Thymus (tissue), 11 donors: ENCODE data around the gene RNF121. TPM values are rescaled to one million over a fixed set of nuclear protein-coding genes. Genes with fewer than 3 reads are reported as not detected.

Experiments
- DNase-seq, 9 donors: peaks; one replicate each; pipeline ENCODE4 v3.0.0-alpha.2; 2013; ENCODE audit warnings: low spot score in 9 of 9, low read depth in 6 of 9, missing footprints in 1 of 9
- H3K27ac ChIP-seq, 2 donors: one replicate each; pipeline ENCODE4 v1.5.1; 2013; ENCODE audit warnings: control low read depth in 1 of 2, low read depth in 1 of 2, low read length in 1 of 2, mild to moderate bottlenecking in 1 of 2, moderate library complexity in 1 of 2
- H3K27me3 ChIP-seq, 2 donors: one replicate each; pipeline ENCODE4 v1.5.1; 2013; ENCODE audit warnings: low read length in 1 of 2; ENCODE audit not compliant: control insufficient read depth in 2 of 2, insufficient read depth in 1 of 2
- H3K36me3 ChIP-seq, 2 donors: one replicate each; pipeline ENCODE4 v1.5.1; 2013; ENCODE audit warnings: low read length in 1 of 2, mild to moderate bottlenecking in 1 of 2, moderate library complexity in 1 of 2; ENCODE audit not compliant: control insufficient read depth in 2 of 2, insufficient read depth in 2 of 2
- H3K4me1 ChIP-seq, 2 donors: one replicate each; pipeline ENCODE4 v1.5.1; 2013; ENCODE audit warnings: low read length in 2 of 2; ENCODE audit not compliant: control insufficient read depth in 2 of 2, insufficient read depth in 2 of 2
- H3K4me3 ChIP-seq, 2 donors: one replicate each; pipeline ENCODE4 v1.5.1; 2013; ENCODE audit warnings: low read length in 2 of 2, control low read depth in 1 of 2, mild to moderate bottlenecking in 1 of 2
- H3K9me3 ChIP-seq, 2 donors: one replicate each; pipeline ENCODE4 v1.5.1; 2013; ENCODE audit warnings: low read length in 1 of 2, mild to moderate bottlenecking in 1 of 2; ENCODE audit not compliant: control insufficient read depth in 2 of 2, insufficient read depth in 1 of 2
- WGBS: extraction: QIAGEN DNeasy Blood & Tissue Kit; methylation state at CpG from one replicate; pipeline ENCODE4 v1.1.7; 2013; 5-methylcytosine and 5-hydroxymethylcytosine counted together
- polyA plus RNA-seq: library from polyadenylated mRNA; stranded (reverse); fragments of 200-250 nt; gene quantifications from one replicate; pipeline ENCODE4 v1.2.3, GENCODE V29; 2013
- total RNA-seq: library from RNA; stranded (reverse); fragments of 120-200 nt; gene quantifications from one replicate; pipeline ENCODE4 v1.2.4, GENCODE V29; 2013
- donor health status: healthy.

Gene RNF121
- total and polyA plus RNA-seq, 2 donors, result 10.3 to 13.0 TPM

DNA sequence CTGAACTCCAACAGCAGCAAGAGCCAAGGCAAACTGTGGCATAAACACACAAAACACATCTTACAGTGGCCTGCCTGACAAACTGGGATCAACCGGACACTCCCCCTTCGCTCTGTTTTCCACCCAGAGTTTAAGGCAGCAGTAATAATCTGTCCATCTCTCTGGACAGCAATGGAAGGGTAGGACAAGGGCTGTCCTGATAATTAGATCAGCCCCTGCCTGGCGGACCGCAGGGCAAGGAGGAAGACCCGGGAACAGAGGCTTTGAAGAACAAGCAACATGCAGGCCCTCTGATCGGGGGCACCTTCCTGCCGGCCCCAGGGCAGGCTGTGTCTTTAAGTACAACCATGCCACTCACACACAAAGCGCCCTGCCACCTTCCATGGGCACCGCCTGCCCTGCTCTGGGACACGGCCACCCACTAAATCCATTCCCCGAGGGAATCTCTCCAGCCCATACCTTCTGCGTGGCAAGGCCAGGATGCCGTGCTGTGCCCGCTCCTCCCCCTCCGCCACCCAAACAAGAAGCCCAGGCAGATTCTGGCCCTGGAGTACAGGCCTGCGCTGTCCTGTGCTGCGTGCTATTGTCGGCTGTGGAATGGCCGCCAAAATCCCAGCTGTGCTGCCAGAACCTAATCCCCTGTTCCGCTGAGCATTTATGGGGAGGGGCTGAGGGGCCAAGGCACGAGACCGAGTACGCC is 112.7 kb downstream of the RNF121 start:
- peak overlapping the region; percentile 99 to 100 for H3K27ac ChIP-seq
- peaks cover 42 to 59% of the 10 kb centered on the region in 2 donors for H3K4me1 ChIP-seq
- H3K9me3 ChIP-seq, result no peaks in the 10 kb centered on the region
- H3K27me3 ChIP-seq, result no peaks in the 10 kb centered on the region
- H3K36me3 ChIP-seq, result peaks cover 6% of the 10 kb centered on the region in 2 donors
- DNase-seq, result peak in 5 of 9 donors; percentile 32 to 72 (median 41)
- peak overlapping the region; percentile 61 to 81 for H3K4me3 ChIP-seq
- 2% methylated on average over 23 of the region's 23 CpGs for WGBS

DNA sequence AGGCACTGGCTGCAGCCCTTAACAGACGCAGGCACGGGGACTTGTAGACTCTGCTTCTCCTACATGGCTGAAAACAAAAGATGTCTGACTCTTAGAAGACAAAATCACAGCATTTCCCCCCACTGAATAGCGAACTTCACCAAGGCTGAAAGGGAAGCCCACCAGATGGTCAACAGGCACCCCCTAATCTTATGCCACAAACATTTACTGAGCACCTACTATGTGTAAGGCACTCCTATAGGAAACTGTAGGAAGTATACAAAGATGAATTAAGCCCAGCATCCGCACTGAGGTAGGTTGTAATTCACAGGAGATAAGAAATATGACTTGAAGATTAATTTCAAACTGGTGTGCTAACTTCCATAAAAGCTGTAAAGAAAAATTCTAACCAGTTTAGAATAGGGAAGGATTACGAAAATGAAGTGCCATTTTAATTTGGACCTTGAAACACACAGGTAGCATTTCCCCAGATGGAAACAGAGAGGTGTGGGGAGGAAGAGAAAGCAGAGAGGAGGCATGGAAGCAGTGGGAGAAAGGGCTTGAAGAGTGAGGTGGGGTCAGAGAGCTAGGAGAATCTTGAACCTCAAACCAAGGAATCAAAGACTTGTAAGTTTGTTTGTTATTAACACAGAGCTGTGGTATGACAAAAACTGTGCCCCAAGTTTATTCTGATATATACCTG is 113.4 kb downstream of the RNF121 start:
- Histone ChIP-seq H3K36me3 (peaks cover 6 to 8% of the 10 kb centered on the region in 2 donors), H3K4me1 (peaks cover 36 to 52% of the 10 kb centered on the region in 2 donors), H3K27me3 (no peaks in the 10 kb centered on the region), H3K4me3 (peak overlapping the region; percentile 61 to 81), H3K27ac (peak overlapping the region; percentile 99 to 100), H3K9me3 (no peaks in the 10 kb centered on the region)
- peak in 2 of 9 donors; percentile 21 to 41 for DNase-seq
- WGBS, result 27% methylated on average over 5 of the region's 5 CpGs

DNA sequence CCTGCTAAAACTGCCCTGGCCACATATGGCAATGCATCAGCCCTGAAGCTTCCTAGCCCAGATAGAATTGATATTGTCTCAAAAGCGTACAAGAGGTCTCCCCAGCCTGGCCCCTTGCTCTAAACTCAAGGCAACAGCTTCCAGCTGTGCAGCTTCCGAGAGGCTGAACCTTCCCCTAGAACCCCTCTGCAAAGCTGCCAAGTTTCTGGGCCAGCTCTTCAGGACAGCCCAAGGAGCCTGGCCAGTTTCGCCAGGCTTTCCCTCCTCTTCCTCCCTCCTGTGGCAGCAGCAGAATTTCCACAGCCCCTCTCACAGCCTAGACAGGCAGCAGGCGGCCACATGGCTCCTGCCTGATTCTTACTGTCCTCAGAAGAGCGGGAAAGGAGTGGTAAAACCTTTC is 117.0 kb downstream of the RNF121 start:
- H3K27ac ChIP-seq, result no peak overlapping the region
- H3K36me3 ChIP-seq, result peaks cover 13 to 19% of the 10 kb centered on the region in 2 donors
- no peak for DNase-seq
- no peaks in the 10 kb centered on the region for H3K27me3 ChIP-seq
- 98% methylated on average over 5 of the region's 5 CpGs for whole genome bisulfite sequencing
- H3K4me1 ChIP-seq, result peaks cover 10 to 20% of the 10 kb centered on the region in 2 donors
- no peaks in the 10 kb centered on the region for H3K9me3 ChIP-seq
- H3K4me3 ChIP-seq, result no peak overlapping the region

Other genes starting within 250 kb of the RNF121 start
- gene DEFB108B, start 95.8 kb upstream of the RNF121 start, total RNA-seq, result not detected
- gene DEFB108B, start 95.8 kb upstream of the RNF121 start, polyA plus RNA-seq, result not detected
- gene DEFB131B, start 50.6 kb upstream of the RNF121 start, total RNA-seq, result not detected
- not detected for gene DEFB131B, start 50.6 kb upstream of the RNF121 start, polyA plus RNA-seq
- gene XNDC1N, start 452 bp upstream of the RNF121 start, total RNA-seq, result 6.9 TPM
- gene XNDC1N, start 452 bp upstream of the RNF121 start, polyA plus RNA-seq, result 3.0 TPM
- 2.0 TPM for gene IL18BP, start 69.9 kb downstream of the RNF121 start, total RNA-seq
- 10.8 TPM for gene IL18BP, start 69.9 kb downstream of the RNF121 start, polyA plus RNA-seq
- 76.4 TPM for gene NUMA1, start 151.5 kb downstream of the RNF121 start, total RNA-seq
- 210 TPM for gene NUMA1, start 151.5 kb downstream of the RNF121 start, polyA plus RNA-seq
- gene LRRC51, start 151.8 kb downstream of the RNF121 start, total RNA-seq, result 5.3 TPM
- gene LRRC51, start 151.8 kb downstream of the RNF121 start, polyA plus RNA-seq, result 5.3 TPM
- gene LAMTOR1, start 174.3 kb downstream of the RNF121 start, total RNA-seq, result 74.5 TPM
- 104 TPM for gene LAMTOR1, start 174.3 kb downstream of the RNF121 start, polyA plus RNA-seq
- gene TOMT, start 176.9 kb downstream of the RNF121 start, total RNA-seq, result not detected
- not detected for gene TOMT, start 176.9 kb downstream of the RNF121 start, polyA plus RNA-seq
- gene ANAPC15, start 183.6 kb downstream of the RNF121 start, total RNA-seq, result 89.9 TPM
- gene ANAPC15, start 183.6 kb downstream of the RNF121 start, polyA plus RNA-seq, result 56.3 TPM
- 0.33 TPM for gene FOLR3, start 206.7 kb downstream of the RNF121 start, total RNA-seq
- gene FOLR3, start 206.7 kb downstream of the RNF121 start, polyA plus RNA-seq, result 0.82 TPM